ENCODE measurements around the gene TRIM10. TPM values are rescaled to one million over a fixed set of nuclear protein-coding genes. Genes with fewer than 3 reads are reported as not detected.
"Not testable (repeated sequence)": the region's sequence is repeated elsewhere in the genome, so short reads cannot be mapped to it uniquely, and the experiment has no call there.

The TRIM10 gene
- polyA plus RNA-seq, 3 donors from 2014 or later = not detected

- H3K27me3 Mint-ChIP-seq (ENCODE audit: low read depth in 3 of 3) = peaks cover 2 to 16% (median 5%) of the 10 kb centered on the region in 3 donors
- peaks cover 0 to 2% of the 10 kb centered on the region in 2 donors for H3K4me1 Mint-ChIP-seq
- no peaks in the 10 kb centered on the region for H3K36me3 Mint-ChIP-seq
- H3K27ac Mint-ChIP-seq = no peak overlapping the region
- H3K9me3 Mint-ChIP-seq = peaks cover 0 to 2% (median 0%) of the 10 kb centered on the region in 6 donors
- H3K4me3 Mint-ChIP-seq = no peak overlapping the region
- DNase-seq = no peak
Observed at GRCh38 chr6:30136570-30137286, 24.3 kb downstream of the TRIM10 start.

- Mint-ChIP-seq H3K27ac (no peak within 1 kb of the TSS), H3K4me1 (peaks cover 4% of the 10 kb centered on the region in 2 donors), H3K4me3 (no peak within 1 kb of the TSS), H3K36me3 (peaks cover 0 to 4% (median 0%) of the 10 kb centered on the region in 3 donors), H3K9me3 (peaks cover 0 to 2% (median 0%) of the 10 kb centered on the region in 6 donors), H3K27me3 (ENCODE audit: low read depth in 3 of 3) (peaks cover 3 to 21% (median 9%) of the 10 kb centered on the region in 3 donors)
- DNase-seq = no peak
Observed at GRCh38 chr6:30135757-30136156, 25.3 kb downstream of the TRIM10 start, which contains the start of gene TRIM40. Gene TRIM40, plus strand, starts transcription at chr6:30136140. Its CDS starts 897 bp downstream, at chr6:30137037.

- no peak for DNase-seq
- H3K27ac Mint-ChIP-seq = no peak overlapping the region
- H3K9me3 Mint-ChIP-seq = peaks cover 0 to under 1% (median 0%) of the 10 kb centered on the region in 6 donors
- no peak overlapping the region for H3K4me3 Mint-ChIP-seq
- H3K27me3 Mint-ChIP-seq (ENCODE audit: low read depth in 3 of 3) = peaks cover 7 to 21% (median 9%) of the 10 kb centered on the region in 3 donors
- peaks cover 0 to 4% (median 0%) of the 10 kb centered on the region in 3 donors for H3K36me3 Mint-ChIP-seq
- peaks cover 4 to 6% of the 10 kb centered on the region in 2 donors for H3K4me1 Mint-ChIP-seq
Observed at GRCh38 chr6:30135147-30135546, 25.9 kb downstream of the TRIM10 start.

- DNase-seq = no peak
- peaks cover 0 to 4% (median 0%) of the 10 kb centered on the region in 3 donors for H3K36me3 Mint-ChIP-seq
- H3K27me3 Mint-ChIP-seq (ENCODE audit: low read depth in 3 of 3) = peaks cover 8 to 26% (median 18%) of the 10 kb centered on the region in 3 donors
- H3K4me1 Mint-ChIP-seq = peaks cover 4 to 6% of the 10 kb centered on the region in 2 donors
- no peak overlapping the region for H3K4me3 Mint-ChIP-seq
- no peak overlapping the region for H3K27ac Mint-ChIP-seq
- no peaks in the 10 kb centered on the region for H3K9me3 Mint-ChIP-seq
Observed at GRCh38 chr6:30131947-30132497, 29.0 kb downstream of the TRIM10 start.

GRCh38 chr6:30130887-30131862 lies 29.8 kb downstream of the TRIM10 start:
- DNase-seq = peak; percentile 71 to 78 (median 76)
- Mint-ChIP-seq H3K4me1 (peaks cover 2 to 6% of the 10 kb centered on the region in 2 donors), H3K36me3 (peaks cover 0 to 4% (median 0%) of the 10 kb centered on the region in 3 donors), H3K27ac (no peak overlapping the region), H3K9me3 (no peaks in the 10 kb centered on the region), H3K27me3 (ENCODE audit: low read depth in 3 of 3) (peaks cover 8 to 29% (median 22%) of the 10 kb centered on the region in 3 donors), H3K4me3 (peak overlapping the region in 1 of 5 donors; percentile 12)

- Mint-ChIP-seq H3K27me3 (ENCODE audit: low read depth in 3 of 3) (peaks cover 8 to 29% (median 22%) of the 10 kb centered on the region in 3 donors), H3K4me3 (no peak overlapping the region), H3K27ac (no peak overlapping the region), H3K4me1 (peaks cover 2 to 6% of the 10 kb centered on the region in 2 donors), H3K9me3 (no peaks in the 10 kb centered on the region), H3K36me3 (peaks cover 0 to 4% (median 0%) of the 10 kb centered on the region in 3 donors)
- no peak for DNase-seq
Observed at GRCh38 chr6:30130179-30130679, 30.8 kb downstream of the TRIM10 start.

GRCh38 chr6:30129265-30130178 lies 31.5 kb downstream of the TRIM10 start:
- Mint-ChIP-seq H3K4me1 (peaks cover 2 to 6% of the 10 kb centered on the region in 2 donors), H3K36me3 (peaks cover 0 to 4% (median 0%) of the 10 kb centered on the region in 3 donors), H3K27ac (no peak overlapping the region), H3K4me3 (no peak overlapping the region), H3K9me3 (no peaks in the 10 kb centered on the region), H3K27me3 (ENCODE audit: low read depth in 3 of 3) (peaks cover 8 to 29% (median 22%) of the 10 kb centered on the region in 3 donors)
- no peak for DNase-seq

GRCh38 chr6:30127238-30128093 lies 33.5 kb downstream of the TRIM10 start:
- Mint-ChIP-seq H3K9me3 (no peaks in the 10 kb centered on the region), H3K4me1 (peaks cover 2 to 6% of the 10 kb centered on the region in 2 donors), H3K27ac (no peak overlapping the region), H3K4me3 (no peak overlapping the region), H3K27me3 (ENCODE audit: low read depth in 3 of 3) (peaks cover 10 to 31% (median 22%) of the 10 kb centered on the region in 3 donors), H3K36me3 (peaks cover 0 to 4% (median 0%) of the 10 kb centered on the region in 3 donors)
- DNase-seq = no peak

- H3K27me3 Mint-ChIP-seq (ENCODE audit: low read depth in 3 of 3) = peaks cover 6 to 17% (median 14%) of the 10 kb centered on the region in 3 donors
- H3K9me3 Mint-ChIP-seq = no peaks in the 10 kb centered on the region
- H3K4me1 Mint-ChIP-seq = no peaks in the 10 kb centered on the region
- H3K27ac Mint-ChIP-seq = no peak overlapping the region
- DNase-seq = no peak
- no peak overlapping the region for H3K4me3 Mint-ChIP-seq
- H3K36me3 Mint-ChIP-seq = no peaks in the 10 kb centered on the region
Observed at GRCh38 chr6:30122515-30122914, 38.5 kb downstream of the TRIM10 start.

GRCh38 chr6:30121446-30122366 lies 39.3 kb downstream of the TRIM10 start:
- Mint-ChIP-seq H3K4me3 (no peak overlapping the region), H3K27ac (no peak overlapping the region), H3K36me3 (no peaks in the 10 kb centered on the region), H3K27me3 (ENCODE audit: low read depth in 3 of 3) (peaks cover 8 to 12% (median 10%) of the 10 kb centered on the region in 3 donors), H3K9me3 (no peaks in the 10 kb centered on the region), H3K4me1 (no peaks in the 10 kb centered on the region)
- no peak for DNase-seq

GRCh38 chr6:30118691-30119090 lies 42.3 kb downstream of the TRIM10 start:
- not testable (repeated sequence) for H3K9me3 Mint-ChIP-seq, H3K4me1 Mint-ChIP-seq, DNase-seq, H3K27ac Mint-ChIP-seq, H3K4me3 Mint-ChIP-seq, H3K36me3 Mint-ChIP-seq
- H3K27me3 Mint-ChIP-seq (ENCODE audit: low read depth in 3 of 3) = peaks cover 6 to 24% (median 13%) of the 10 kb centered on the region in 3 donors
